MG63 (cell line): ENCODE data around the gene PRKAG1. TPM values are rescaled to one million over a fixed set of nuclear protein-coding genes. Genes with fewer than 3 reads are reported as not detected.

ENCODE experiments used
- DNase-seq: peaks from one replicate; pipeline ENCODE4 v3.0.0-alpha.2; 2020
- H3K27me3 ChIP-seq: fragments of 250-450 bp; sonication (Bioruptor Pico); 2 replicates; pipeline ENCODE4 v1.5.1; 2020; ENCODE audit warnings: mild to moderate bottlenecking, moderate library complexity
- H3K36me3 ChIP-seq: fragments of 250-450 bp; sonication (Bioruptor Pico); 2 replicates; pipeline ENCODE4 v1.5.1; 2020; ENCODE audit warnings: mild to moderate bottlenecking, moderate library complexity
- H3K4me3 ChIP-seq: fragments of 250-450 bp; sonication (Bioruptor Pico); 2 replicates; pipeline ENCODE4 v1.5.1; 2020; ENCODE audit warnings: mild to moderate bottlenecking, moderate library complexity
- H3K9me3 ChIP-seq: fragments of 250-450 bp; sonication (Bioruptor Pico); 2 replicates; pipeline ENCODE4 v1.5.1; 2020; ENCODE audit warnings: mild to moderate bottlenecking, moderate library complexity
- total RNA-seq: library from RNA; depleted of rRNA; stranded (reverse); fragments of >200 nt; shearing (Covaris generic); gene quantifications from 2 replicates; pipeline ENCODE4 v1.2.3, GENCODE V29; 2014; ENCODE audit warnings: low replicate concordance

PRKAG1 gene
- total RNA-seq, 1 experiment from 2014 or later: 102 TPM

- Histone ChIP-seq H3K36me3 (no peaks in the 10 kb centered on the region), H3K27me3 (peaks cover 8% of the 10 kb centered on the region; the same call in 1 of the 2 replicates), H3K4me3 (no peak overlapping the region), H3K9me3 (no peaks in the 10 kb centered on the region)
- no peak for DNase-seq
Observed at GRCh38 chr12:48969833-48970701, 48.5 kb downstream of the PRKAG1 start.

GRCh38 chr12:48969160-48969771 lies 49.3 kb downstream of the PRKAG1 start:
- Histone ChIP-seq H3K9me3 (no peaks in the 10 kb centered on the region), H3K27me3 (peaks cover 8% of the 10 kb centered on the region; the same call in 1 of the 2 replicates), H3K36me3 (no peaks in the 10 kb centered on the region), H3K4me3 (no peak overlapping the region)
- no peak for DNase-seq

- DNase-seq: no peak
- Histone ChIP-seq H3K4me3 (no peak overlapping the region), H3K9me3 (no peaks in the 10 kb centered on the region), H3K27me3 (peaks cover 8% of the 10 kb centered on the region; the same call in 1 of the 2 replicates), H3K36me3 (no peaks in the 10 kb centered on the region)
Observed at GRCh38 chr12:48968467-48968866, 50.1 kb downstream of the PRKAG1 start.

- no peaks in the 10 kb centered on the region for H3K36me3 ChIP-seq
- no peaks in the 10 kb centered on the region for H3K9me3 ChIP-seq
- H3K27me3 ChIP-seq: peaks cover 8% of the 10 kb centered on the region; the same call in 1 of the 2 replicates
- H3K4me3 ChIP-seq: no peak overlapping the region
- no peak for DNase-seq
Observed at GRCh38 chr12:48967991-48968390, 50.6 kb downstream of the PRKAG1 start.

GRCh38 chr12:48966177-48966895 lies 52.2 kb downstream of the PRKAG1 start:
- no peak for DNase-seq
- Histone ChIP-seq H3K36me3 (no peaks in the 10 kb centered on the region), H3K4me3 (no peak overlapping the region), H3K27me3 (peaks cover 4% of the 10 kb centered on the region; the same call in 1 of the 2 replicates), H3K9me3 (no peaks in the 10 kb centered on the region)

GRCh38 chr12:48965298-48965838 lies 53.2 kb downstream of the PRKAG1 start:
- H3K27me3 ChIP-seq: no peaks in the 10 kb centered on the region
- H3K4me3 ChIP-seq: no peak overlapping the region
- no peak for DNase-seq
- no peaks in the 10 kb centered on the region for H3K36me3 ChIP-seq
- no peaks in the 10 kb centered on the region for H3K9me3 ChIP-seq

- Histone ChIP-seq H3K36me3 (peaks cover 3% of the 10 kb centered on the region), H3K9me3 (no peaks in the 10 kb centered on the region), H3K27me3 (no peaks in the 10 kb centered on the region), H3K4me3 (no peak overlapping the region)
- DNase-seq: no peak
Observed at GRCh38 chr12:48961801-48962200, 56.8 kb downstream of the PRKAG1 start.

GRCh38 chr12:48961331-48961730 lies 57.2 kb downstream of the PRKAG1 start:
- no peaks in the 10 kb centered on the region for H3K27me3 ChIP-seq
- DNase-seq: no peak
- peaks cover 3% of the 10 kb centered on the region for H3K36me3 ChIP-seq
- no peak overlapping the region for H3K4me3 ChIP-seq
- H3K9me3 ChIP-seq: no peaks in the 10 kb centered on the region

- H3K4me3 ChIP-seq: no peak overlapping the region
- H3K9me3 ChIP-seq: no peaks in the 10 kb centered on the region
- no peaks in the 10 kb centered on the region for H3K27me3 ChIP-seq
- H3K36me3 ChIP-seq: peaks cover 7% of the 10 kb centered on the region
- DNase-seq: no peak
Observed at GRCh38 chr12:48960834-48961233, 57.7 kb downstream of the PRKAG1 start.

- Histone ChIP-seq H3K9me3 (no peaks in the 10 kb centered on the region), H3K27me3 (no peaks in the 10 kb centered on the region), H3K4me3 (peak overlapping the region; percentile 99), H3K36me3 (peaks cover 34% of the 10 kb centered on the region)
- no peak for DNase-seq
Observed at GRCh38 chr12:48958049-48958388, 60.6 kb downstream of the PRKAG1 start.

- Histone ChIP-seq H3K36me3 (peaks cover 40% of the 10 kb centered on the region), H3K4me3 (peak within 1 kb of the TSS; percentile 99), H3K27me3 (no peaks in the 10 kb centered on the region), H3K9me3 (no peaks in the 10 kb centered on the region)
- peak; percentile 96 for DNase-seq
Observed at GRCh38 chr12:48957141-48958048, 61.2 kb downstream of the PRKAG1 start, which contains the start of gene ARF3. Gene ARF3 (minus strand): TSS chr12:48957487. CDS start chr12:48941095, 16,392 bp downstream.

- Histone ChIP-seq H3K9me3 (no peaks in the 10 kb centered on the region), H3K36me3 (peaks cover 45% of the 10 kb centered on the region), H3K27me3 (no peaks in the 10 kb centered on the region), H3K4me3 (peak overlapping the region; percentile 99)
- DNase-seq: peak; percentile 92
Observed at GRCh38 chr12:48956279-48957140, 62.1 kb downstream of the PRKAG1 start.

GRCh38 chr12:48954841-48955501 lies 63.6 kb downstream of the PRKAG1 start:
- no peak for DNase-seq
- H3K27me3 ChIP-seq: no peaks in the 10 kb centered on the region
- H3K9me3 ChIP-seq: no peaks in the 10 kb centered on the region
- no peak overlapping the region for H3K4me3 ChIP-seq
- peaks cover 51% of the 10 kb centered on the region for H3K36me3 ChIP-seq

- Histone ChIP-seq H3K9me3 (no peaks in the 10 kb centered on the region), H3K36me3 (peaks cover 55% of the 10 kb centered on the region), H3K27me3 (no peaks in the 10 kb centered on the region), H3K4me3 (no peak overlapping the region)
- DNase-seq: no peak
Observed at GRCh38 chr12:48954061-48954460, 64.5 kb downstream of the PRKAG1 start.

- peaks cover 59% of the 10 kb centered on the region for H3K36me3 ChIP-seq
- no peaks in the 10 kb centered on the region for H3K27me3 ChIP-seq
- no peak for DNase-seq
- H3K4me3 ChIP-seq: no peak overlapping the region
- no peaks in the 10 kb centered on the region for H3K9me3 ChIP-seq
Observed at GRCh38 chr12:48952691-48953090, 65.9 kb downstream of the PRKAG1 start.
